HG03469 (cell line): ENCODE measurements around the gene MCC.
A peak's percentile ranks its signal among the peaks of the same experiment; 100 is the strongest.

ENCODE experiments used
- ATAC-seq: cut with Tn5 transposase; IDR thresholded peaks from one replicate; pipeline ENCODE4 v1.9.1; 2021; ENCODE audit warnings: mild to moderate bottlenecking, moderate library complexity, moderate number of reproducible peaks; ENCODE audit not compliant: unreplicated experiment

The MCC gene

GRCh38 chr5:113329981-113330380, 158.3 kb downstream of the MCC start:
- no peak for ATAC-seq

- no peak for ATAC-seq
Observed at GRCh38 chr5:113325054-113325453, 163.2 kb downstream of the MCC start.

GRCh38 chr5:113321276-113321675, 167.0 kb downstream of the MCC start:
- no peak for ATAC-seq

- no peak for ATAC-seq
Observed at GRCh38 chr5:113320273-113320780, 167.9 kb downstream of the MCC start.

GRCh38 chr5:113319256-113320053, 168.8 kb downstream of the MCC start:
- no peak for ATAC-seq

- ATAC-seq = no peak
Observed at GRCh38 chr5:113317636-113318035, 170.6 kb downstream of the MCC start.

- no peak for ATAC-seq
Observed at GRCh38 chr5:113311301-113311700, 177.0 kb downstream of the MCC start.

- ATAC-seq = no peak
Observed at GRCh38 chr5:113302120-113302519, 186.1 kb downstream of the MCC start.

- no peak for ATAC-seq
Observed at GRCh38 chr5:113299591-113299990, 188.7 kb downstream of the MCC start.

- ATAC-seq = no peak
Observed at GRCh38 chr5:113296676-113297075, 191.6 kb downstream of the MCC start.

- ATAC-seq = no peak
Observed at GRCh38 chr5:113295111-113295539, 193.1 kb downstream of the MCC start.

GRCh38 chr5:113294311-113295110, 193.7 kb downstream of the MCC start:
- ATAC-seq = peak; percentile 93

- ATAC-seq = no peak
Observed at GRCh38 chr5:113293975-113294310, 194.3 kb downstream of the MCC start.

GRCh38 chr5:113293068-113293974, 194.9 kb downstream of the MCC start:
- ATAC-seq = no peak

GRCh38 chr5:113292462-113292861, 195.8 kb downstream of the MCC start:
- no peak for ATAC-seq

GRCh38 chr5:113283558-113283957, 204.7 kb downstream of the MCC start:
- ATAC-seq = no peak

- no peak for ATAC-seq
Observed at GRCh38 chr5:113282472-113282871, 205.8 kb downstream of the MCC start.

- no peak for ATAC-seq
Observed at GRCh38 chr5:113281194-113281593, 207.1 kb downstream of the MCC start.

GRCh38 chr5:113280541-113280940, 207.7 kb downstream of the MCC start:
- ATAC-seq = no peak

GRCh38 chr5:113278976-113279375, 209.3 kb downstream of the MCC start:
- no peak for ATAC-seq

- ATAC-seq = no peak
Observed at GRCh38 chr5:113276493-113276892, 211.8 kb downstream of the MCC start.
